ENCODE results near the gene EXOC1.

Gene EXOC1

DNA sequence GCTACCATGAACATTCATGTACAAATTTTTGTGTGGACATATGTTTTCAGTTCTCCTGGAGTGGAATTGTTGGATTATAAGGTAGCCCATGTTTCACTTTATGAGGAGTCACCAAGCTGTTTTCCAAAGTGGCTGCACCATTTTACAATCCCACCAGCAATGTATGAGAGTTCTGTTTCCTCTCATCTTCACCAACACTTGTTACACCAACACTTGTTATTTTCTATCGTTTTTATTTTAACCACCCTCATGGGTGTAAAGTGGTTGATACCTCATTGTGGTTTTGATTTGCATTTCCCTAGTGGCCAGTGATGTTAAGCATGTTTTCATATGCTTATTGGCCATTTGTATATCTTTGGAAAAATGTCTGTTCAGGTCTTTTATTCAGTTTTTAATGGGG is 4.1 kb downstream of the EXOC1 start:
- DNase-seq (ENCODE audit: low read depth, low spot score), result no peak

DNA sequence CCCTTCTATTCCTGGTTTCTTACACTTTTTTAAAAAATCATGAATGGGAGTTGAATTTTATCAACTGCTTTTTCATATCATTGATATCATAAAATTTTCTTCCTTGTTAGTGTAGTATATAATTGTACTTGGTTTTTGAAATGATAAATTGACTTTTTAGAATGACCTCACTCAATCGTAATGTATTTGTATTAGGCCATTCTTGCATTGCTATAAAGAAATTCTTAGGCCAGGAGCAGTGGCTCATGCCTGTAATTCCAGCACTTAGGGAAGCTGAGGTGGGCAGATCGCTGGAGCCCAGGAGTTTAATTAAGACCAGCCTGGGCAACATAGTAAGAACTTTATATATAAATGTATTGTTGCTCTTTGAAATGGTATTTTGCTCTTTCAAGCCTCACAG is 6.3 kb downstream of the EXOC1 start:
- no peak for DNase-seq (ENCODE audit: low read depth, low spot score)

DNA sequence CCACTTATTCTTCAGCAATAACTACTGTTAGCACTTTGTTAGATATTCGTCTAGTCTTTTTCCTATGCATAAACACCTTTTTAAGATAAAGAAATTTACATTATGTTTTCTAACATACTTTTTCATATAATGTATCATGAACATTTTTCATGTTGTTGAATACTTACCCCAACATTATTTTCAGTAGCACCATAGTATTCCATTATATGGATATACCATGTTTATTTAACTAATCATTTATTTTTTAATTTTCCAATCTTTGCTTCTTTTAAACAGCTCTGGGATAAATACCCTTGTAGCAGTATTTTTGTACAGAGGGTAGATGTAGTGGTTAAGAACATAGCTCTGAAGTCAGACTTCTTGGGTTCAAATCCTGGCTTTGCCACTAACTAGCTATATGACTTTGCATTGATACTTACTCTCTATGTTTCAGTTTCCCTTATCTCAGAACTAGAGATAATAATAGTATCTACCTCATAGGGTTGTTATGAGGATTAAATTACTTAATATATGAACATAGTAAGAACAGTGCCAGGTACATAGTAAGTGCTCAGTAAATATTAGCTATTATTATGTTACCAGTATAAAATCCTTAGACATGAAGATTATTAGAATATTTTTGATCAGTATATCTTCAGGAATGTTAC is 11.3 kb downstream of the EXOC1 start:
- DNase-seq (ENCODE audit: low read depth, low spot score), result no peak

DNA sequence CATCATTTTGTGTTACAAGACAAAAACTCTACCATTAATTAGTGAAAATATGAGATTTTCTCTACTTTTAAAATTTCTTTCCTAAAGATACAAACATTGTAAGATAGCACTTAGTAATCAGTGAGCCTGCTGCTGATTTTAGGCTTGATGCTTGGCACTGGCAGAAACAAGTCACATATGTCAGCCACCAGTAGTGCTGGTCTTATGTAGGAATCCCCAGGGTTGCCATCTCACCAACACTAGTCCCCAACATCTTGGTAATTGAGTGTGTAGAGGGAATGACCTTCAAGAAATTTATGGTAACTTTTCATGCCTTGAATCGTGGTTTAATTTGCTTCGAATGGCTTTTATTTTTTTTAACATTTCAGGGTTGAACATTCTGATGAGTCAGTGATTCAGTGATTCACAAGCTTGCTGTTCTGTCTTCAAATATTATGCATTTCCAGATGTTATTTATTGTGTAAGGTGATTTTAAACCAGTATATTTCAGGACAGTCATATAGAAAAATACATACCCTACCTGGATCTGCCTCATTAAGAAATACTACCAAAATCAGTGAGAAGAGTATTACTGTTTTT is 11.9 kb downstream of the EXOC1 start:
- DNase-seq (ENCODE audit: low read depth, low spot score), result no peak

DNA sequence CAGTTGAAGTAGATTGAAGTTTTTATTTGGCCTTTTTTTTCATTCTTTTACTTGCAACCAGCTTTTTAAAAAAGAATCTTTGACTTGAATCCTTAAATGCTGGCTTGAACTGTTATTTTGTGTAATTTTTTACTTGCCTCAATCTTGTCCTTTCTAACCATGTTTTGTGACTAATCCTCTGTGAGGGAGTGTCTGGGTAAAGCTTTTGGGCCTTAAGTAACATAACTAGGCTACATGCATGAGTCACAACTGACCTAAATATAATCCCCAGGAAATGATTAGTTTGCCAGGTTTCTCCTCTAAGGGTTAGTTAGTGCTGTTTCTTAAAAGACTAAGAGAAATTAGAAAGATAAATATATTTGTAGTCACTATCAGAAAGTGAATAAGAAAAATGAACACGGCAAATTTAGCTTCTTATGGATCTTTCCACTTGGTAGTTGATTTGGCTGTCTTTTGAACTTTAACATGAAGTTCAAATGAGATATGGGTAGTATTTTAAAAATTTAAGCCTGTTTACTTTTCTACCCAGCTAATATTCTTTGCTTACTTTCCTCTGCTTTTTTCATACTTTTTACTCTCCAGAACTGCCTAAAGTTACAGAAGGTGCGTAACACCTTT is 13.0 kb downstream of the EXOC1 start:
- DNase-seq (ENCODE audit: low read depth, low spot score), result no peak

DNA sequence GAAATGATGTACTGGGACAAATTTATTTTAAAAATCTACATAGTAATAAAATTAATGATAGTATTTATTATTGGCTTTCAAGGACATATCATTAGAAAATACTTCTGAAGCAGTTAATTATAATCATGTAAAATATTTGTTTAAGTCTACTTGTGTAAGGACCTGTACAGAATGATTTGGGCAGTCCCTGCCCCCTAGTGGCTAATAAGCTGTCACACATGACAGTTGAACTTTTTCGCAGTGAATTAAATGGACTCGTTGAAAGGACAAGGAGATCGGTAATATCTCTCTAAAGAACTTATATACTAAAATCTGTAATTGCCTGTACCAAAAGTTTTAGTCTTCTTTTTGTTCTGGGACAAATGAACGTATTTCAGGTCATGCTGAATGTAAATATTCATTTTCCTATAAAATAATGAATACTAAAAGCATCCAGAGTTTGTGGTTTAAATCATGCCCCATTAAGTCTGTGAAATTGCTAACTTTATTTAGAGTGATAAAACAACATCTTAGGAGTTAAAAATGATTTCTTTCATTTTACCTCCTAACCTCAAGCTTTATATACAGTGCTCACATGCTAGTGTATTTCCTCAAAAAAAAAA is 13.6 kb downstream of the EXOC1 start:
- no peak for DNase-seq (ENCODE audit: low read depth, low spot score)

DNA sequence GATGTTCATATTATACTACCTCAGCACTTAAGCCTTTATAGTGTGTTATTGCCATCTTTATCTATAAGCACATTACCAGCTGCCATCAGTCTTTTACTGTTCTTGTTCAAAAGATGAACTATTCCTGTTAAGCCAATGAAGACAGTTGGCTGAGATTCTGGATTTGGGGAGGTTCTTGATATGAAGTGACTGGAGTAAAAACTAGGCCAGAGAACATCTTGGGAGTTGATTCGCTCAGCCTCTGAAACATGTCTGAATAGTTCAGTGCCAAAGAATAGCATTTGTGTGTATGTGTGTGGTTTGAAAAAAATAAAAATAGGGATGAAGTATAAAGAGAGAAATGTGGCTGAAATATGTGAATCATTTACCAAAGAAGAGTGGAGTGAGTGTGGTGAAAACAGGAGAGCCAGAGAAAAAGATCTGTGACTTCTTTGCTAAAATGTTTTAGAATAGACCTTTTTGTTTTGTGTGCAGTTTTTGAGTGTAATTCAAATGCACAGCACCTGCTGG is 15.2 kb downstream of the EXOC1 start:
- no peak for DNase-seq (ENCODE audit: low read depth, low spot score)

DNA sequence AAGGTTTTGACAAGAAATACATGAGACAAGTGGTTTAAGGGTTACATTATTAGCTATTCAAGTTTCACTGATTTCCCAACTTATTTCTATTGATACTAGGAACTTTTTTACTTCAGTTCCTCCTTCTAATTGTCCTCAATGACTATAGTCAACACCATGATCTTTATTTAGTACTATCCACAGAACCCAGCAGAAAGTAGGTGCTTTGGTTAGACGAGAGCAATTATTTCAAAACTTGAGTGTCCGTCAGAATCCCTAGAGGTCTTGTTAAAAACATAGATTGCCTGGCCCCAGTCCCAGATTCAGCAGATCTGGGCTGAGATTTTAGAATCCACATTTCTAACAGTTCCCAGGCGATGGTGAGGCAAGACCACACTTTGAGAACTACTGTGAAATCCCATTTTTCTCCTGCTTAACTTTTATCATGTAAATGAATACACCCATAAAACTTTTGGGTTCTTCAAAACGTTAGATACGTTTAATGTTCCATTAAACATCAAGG is 17.9 kb downstream of the EXOC1 start:
- no peak for DNase-seq (ENCODE audit: low read depth, low spot score)

DNA sequence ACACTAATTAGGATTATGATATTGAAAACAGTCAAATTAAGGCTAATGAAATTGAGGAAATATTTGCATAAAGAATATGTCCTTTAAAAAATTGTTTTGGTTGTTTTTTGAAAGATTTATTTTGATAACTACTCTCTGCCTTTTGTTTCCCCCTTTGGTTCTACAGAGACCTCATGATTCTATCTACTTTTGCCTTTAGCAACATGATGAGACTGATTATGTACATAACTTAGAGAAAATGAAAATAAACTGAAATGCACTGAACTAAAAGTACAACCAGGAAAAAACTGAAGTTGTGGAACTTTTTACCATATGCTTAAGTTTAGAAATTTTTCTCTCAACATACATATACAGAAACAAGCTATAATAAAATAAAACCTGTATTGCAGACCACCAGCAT is 21.4 kb downstream of the EXOC1 start:
- no peak for DNase-seq (ENCODE audit: low read depth, low spot score)

DNA sequence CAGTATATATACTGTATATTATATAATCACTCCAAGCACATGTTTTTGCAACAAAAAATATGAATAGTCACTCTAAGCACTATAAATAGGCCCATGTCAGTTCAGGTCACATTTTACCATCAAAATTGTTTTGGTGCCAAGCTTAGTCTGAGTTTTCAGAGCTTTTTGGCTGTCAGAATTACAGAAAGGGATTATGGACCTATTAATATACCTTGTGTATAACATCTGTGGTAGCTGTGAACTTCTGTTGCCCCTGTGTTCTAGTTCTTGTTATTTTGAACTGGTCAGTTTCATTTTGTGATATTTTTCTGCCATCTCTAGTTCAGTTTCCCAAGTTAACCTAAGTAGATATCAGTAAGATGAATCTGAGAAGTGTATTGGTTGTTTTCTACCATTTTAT is 22.9 kb downstream of the EXOC1 start:
- no peak for DNase-seq (ENCODE audit: low read depth, low spot score)

DNA sequence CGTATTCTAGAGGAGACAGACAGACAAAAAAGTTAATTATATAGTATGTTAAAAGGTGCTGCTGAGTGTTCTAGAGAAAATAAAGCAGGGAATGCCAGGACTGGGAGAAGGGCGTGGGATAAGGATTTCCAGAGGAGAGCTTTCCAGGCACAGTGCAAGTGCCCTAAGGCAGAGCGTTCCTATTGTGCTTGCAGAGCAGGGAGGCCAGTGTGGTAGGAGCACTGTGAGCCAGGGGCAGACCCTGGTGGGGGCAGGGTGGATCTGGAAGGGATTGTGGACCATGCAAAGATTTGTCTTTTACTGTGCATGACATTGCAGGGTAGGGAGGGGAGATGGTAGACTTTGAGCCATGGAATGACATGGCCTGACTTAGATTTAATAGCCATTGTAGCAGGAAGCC is 25.8 kb downstream of the EXOC1 start:
- no peak for DNase-seq (ENCODE audit: low read depth, low spot score)

DNA sequence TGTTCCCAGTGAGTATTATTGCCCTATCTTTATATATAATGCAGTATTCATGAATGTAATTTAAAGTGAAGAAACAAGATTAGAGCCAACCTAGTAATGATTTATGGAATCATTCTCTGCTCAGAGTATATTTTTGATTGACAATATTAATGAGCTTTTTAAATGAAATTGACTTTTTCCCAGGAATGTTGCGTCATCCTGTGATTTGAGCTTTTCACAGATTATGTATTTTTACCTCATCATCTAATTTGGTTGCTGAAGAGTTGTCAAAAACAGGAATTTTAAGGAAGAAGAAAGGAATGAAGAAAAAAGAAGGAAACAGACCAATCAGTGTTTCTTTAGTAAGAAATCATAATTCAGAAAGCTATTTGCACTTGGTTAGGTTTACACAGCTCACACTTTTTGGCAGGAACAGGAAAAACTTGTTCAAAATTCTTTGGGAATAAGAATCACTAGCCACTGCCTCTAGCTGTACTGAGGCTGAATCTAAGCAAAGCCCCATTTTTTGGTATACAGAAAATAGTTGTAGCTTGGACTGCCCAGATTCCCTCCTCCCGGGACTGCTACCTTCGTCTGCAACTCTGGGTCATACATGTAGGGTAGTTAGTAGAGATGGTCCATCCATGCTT is 27.3 kb downstream of the EXOC1 start:
- no peak for DNase-seq (ENCODE audit: low read depth, low spot score)

DNA sequence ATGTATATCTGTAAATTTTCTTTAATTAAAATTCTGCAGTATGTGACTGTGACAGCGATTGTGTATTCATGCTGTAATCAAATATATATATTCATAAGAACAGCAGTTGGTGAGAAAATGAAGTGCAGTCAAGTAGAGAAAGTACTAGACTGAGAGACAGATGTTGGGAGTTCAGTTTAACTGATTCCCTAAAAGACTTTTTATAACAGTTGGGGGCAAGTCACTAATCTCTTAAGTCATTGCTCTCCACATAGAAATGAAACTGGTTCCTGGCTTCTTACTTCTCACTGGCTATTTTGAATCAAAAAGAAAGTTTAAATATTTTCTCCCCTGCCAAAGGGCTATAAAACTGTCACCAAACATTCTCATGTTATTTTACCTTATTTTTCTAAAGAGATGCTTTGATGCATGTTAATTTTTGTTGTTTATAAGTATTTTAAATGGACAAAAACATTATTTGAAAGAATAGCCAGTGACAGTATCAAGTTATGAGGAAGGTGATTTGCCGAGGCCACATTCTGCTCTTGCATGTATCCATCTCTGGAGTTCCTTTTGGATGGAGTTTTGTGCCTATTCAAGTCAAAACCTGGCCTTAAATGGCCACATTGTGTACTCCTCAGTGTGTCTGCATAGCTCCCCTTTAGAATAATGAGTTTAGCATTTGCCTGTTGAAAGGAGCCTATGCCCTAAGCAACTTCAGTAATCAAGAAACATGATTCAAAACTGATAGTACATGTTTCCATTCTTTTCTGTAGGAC is 30.8 kb downstream of the EXOC1 start:
- DNase-seq (ENCODE audit: low read depth, low spot score), result no peak

DNA sequence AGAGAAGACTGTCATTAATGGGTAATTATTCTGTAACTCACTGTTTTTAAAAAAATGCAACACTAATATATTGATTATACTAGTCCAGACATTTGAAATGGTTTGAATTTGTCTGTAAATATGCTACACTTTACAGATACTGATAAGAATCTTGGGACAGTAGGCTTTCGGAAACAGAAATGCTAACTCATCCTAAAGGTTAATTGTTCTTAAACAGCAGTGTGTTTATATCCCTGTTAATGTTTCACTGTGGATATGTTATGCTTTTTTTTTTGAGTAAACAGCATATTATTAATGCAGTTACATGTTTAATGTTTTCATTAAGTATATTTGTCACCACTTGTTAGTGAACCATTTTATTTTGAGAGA is 31.4 kb downstream of the EXOC1 start:
- no peak for DNase-seq (ENCODE audit: low read depth, low spot score)

DNA sequence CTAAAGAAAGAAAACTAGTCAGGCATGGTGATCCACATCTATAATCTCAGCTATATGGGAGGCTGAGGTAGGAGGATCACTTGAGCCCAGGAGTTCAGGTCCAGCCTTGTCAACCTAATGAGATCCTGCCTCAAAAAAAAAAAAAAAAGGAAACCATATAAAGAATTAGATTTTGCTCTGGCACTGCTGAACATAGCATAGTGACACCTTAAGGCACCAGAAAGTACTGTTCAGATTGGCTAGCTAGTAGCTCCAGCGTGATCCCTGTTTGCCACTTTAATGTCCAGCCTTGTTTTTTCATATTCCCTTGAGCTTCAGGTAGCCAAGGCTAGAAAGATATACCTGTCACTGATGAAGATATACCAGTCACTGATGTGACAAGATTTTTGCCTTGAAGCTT is 34.1 kb downstream of the EXOC1 start:
- DNase-seq (ENCODE audit: low read depth, low spot score), result no peak

DNA sequence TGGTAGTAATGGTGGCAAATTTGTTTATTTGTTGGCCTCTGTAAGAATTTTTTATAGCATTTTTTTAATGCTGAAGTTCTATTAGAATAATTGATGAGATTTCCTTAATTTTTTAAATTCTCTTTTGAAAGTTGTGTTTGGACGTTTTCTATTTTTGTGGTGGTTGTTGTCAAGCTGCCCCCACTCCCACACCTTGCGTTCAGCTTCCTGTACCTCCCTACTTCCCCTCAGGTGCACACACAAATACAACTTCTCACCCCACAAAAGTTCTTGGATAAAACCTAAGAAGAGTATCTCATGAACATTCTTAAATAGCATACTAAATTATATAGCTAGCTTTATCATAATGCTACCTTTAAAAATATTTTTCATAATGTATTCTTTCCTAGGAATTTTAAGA is 38.7 kb downstream of the EXOC1 start:
- no peak for DNase-seq (ENCODE audit: low read depth, low spot score)

DNA sequence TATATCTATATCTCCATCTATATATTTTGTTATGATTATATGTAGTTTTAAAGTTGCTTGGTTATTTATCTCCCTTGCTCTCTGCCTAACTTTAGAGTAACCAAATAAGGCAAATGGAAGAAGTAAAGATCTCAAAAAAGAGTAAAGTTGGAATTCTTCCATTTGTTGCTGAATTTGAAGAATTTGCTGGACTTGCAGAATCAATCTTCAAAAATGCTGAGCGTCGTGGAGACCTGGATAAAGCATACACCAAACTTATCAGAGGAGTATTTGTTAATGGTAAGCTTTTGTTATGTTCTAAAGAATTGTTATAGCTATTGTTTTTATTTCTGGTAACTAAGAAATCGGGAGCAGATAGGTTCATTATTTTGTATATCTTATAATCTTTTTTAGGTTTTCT is 43.2 kb downstream of the EXOC1 start:
- DNase-seq (ENCODE audit: low read depth, low spot score), result no peak

DNA sequence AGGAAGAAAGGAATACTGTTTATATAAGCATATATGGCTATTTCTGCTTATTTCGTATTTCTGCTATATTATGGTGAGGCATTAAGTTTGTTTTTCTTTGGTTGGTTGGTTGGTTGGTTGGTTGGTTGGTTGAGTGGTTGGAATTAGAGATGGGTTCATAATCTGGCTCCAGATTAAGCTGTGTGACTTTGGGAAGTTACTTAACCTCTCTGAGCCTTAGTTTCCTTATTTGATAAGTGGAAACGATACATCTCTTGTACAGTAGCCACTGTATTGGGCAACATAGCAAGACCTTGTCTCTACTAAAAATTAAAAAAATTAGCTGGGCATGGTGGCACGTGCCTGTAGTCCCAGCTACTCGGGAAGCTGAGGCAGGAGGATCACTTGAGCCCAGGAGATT is 49.2 kb downstream of the EXOC1 start:
- no peak for DNase-seq (ENCODE audit: low read depth, low spot score)

DNA sequence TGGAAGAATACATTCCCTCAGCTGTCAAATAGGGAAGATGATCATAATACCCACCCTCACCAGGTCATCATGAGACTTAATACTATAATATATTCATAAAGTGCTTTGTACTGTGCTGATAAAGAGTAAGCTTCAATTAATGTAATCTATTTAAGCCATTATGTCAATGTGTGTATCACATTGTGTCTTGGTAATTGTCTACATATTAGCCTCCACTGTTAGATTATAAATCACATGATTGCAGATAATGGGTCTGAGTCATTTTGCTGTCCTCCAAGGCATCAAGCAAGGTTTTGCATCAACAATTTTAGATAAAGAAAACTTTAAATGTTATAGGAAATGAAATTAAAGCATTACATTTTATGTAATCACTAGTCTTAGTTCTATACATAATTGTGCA is 50.1 kb downstream of the EXOC1 start:
- no peak for DNase-seq (ENCODE audit: low read depth, low spot score)

DNA sequence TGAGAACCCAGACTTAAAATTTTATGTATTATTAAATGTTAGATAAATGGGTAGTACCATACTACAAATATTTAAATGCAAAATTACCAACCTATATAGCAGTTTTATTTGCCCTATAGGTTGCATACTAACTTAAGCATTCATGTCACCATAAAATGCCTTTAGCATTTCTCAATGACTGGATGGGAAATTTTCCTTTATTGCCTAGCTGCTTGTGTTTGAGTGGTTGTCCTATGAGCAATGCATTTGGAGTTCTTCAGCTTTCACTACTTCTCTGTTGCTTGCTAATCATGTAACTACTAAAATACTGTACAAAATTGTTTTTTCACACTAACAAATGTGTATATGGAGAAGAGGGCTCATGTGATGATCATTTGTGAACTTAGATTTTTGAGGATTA is 51.1 kb downstream of the EXOC1 start:
- DNase-seq (ENCODE audit: low read depth, low spot score), result no peak

DNA sequence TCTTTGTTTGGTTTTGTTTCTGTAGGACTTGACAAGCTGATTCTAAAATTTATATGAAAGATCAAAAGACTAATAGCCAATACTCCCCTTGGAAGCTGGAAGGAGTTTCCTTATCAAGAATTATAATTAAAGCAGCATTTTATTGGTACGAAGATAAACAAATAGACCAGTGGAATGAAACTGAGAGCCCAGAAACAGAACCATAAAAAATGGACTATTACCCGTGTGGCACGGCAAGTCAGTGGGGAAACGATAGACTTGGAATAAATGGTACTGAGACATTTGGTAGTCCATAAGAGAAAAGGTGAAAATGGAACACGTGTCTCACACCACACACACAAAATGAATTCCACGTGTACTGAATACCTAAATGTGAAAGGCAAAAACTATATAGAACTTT is 52.9 kb downstream of the EXOC1 start:
- DNase-seq (ENCODE audit: low read depth, low spot score), result no peak

DNA sequence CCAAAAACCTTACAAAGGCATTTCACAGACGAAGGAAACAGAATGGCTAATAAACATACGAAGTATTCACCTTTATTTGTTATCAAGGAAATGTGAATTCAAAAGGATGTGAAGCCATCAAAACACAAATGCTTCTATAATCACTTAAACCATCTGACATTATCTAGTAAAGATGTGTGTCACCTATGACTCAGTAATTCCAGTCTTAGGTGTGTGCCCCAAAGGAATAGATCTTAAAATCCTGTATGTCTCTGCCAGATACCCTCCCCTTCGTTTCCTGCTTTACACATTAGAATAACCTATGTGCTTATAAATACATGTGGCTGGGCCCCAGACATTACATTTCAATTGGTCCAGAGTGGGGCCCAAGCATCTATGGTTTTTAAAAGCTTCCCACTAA is 53.5 kb downstream of the EXOC1 start:
- DNase-seq (ENCODE audit: low read depth, low spot score), result no peak
